Pancreas (tissue), 10 donors: ENCODE measurements around the gene CYP1B1. TPM values are rescaled to one million over a fixed set of nuclear protein-coding genes. Genes with fewer than 3 reads are reported as not detected.
"Not testable (repeated sequence)": the region's sequence is repeated elsewhere in the genome, so short reads cannot be mapped to it uniquely, and the experiment has no call there.

Experiments
- ATAC-seq, 4 donors: fragments of 200-7000 bp; cut with Tn5 transposase; one replicate each; pipeline versions ENCODE4 v1.8.0 to v1.9.1; 2020; ENCODE audit warnings: mild to moderate bottlenecking in 4 of 4, moderate library complexity in 4 of 4
- DNase-seq, 6 donors: peaks; one replicate each; pipeline ENCODE4 v3.0.0-alpha.2; 2020
- FAIRE-seq: peaks from 2 replicates; lab custom pipeline; 2012; peaks lifted over from hg19 to GRCh38; lab: Jason Lieb, UNC
- H3K27ac ChIP-seq, 4 donors: fragments of 200-600 bp; sonication (generic); 1 replicate in 3 of 4; 2 replicates in 1 of 4; pipeline versions ENCODE4 v1.5.0 to v1.8.0; 2020
- H3K27me3 ChIP-seq, 4 donors: fragments of 200-600 bp; one replicate each; pipeline ENCODE4 v1.8.0; 2021
- H3K36me3 ChIP-seq, 3 donors: fragments of 200-600 bp; sonication (generic) in 1 of 3; one replicate each; pipeline versions ENCODE4 v1.5.0 to v1.8.0; 2020 to 2021
- H3K4me1 ChIP-seq, 3 donors: fragments of 200-600 bp; one replicate each; pipeline ENCODE4 v1.8.0; 2021
- H3K4me3 ChIP-seq, 4 donors: fragments of 200-600 bp; sonication (generic) in 2 of 4; one replicate each; pipeline versions ENCODE4 v1.5.0 to v1.8.0; 2020 to 2021
- H3K9me3 ChIP-seq, 4 donors: fragments of 200-600 bp; one replicate each; pipeline ENCODE4 v1.8.0; 2021
- WGBS, 2 donors: extraction: QIAGEN DNeasy Blood & Tissue Kit; methylation state at CpG; one replicate each; pipeline ENCODE4 v1.1.7; 2013; 5-methylcytosine and 5-hydroxymethylcytosine counted together
- intact Hi-C, 3 donors: fragments of 100-400 bp; cut with DNase I; formaldehyde crosslinking; loops; one replicate each; pipeline versions ENCODE4 v1.11.1 to v1.14.2; 2022
- polyA plus RNA-seq, 2 donors: library from polyadenylated mRNA; stranded (reverse); fragments of 200-250 nt; gene quantifications; one replicate each; pipeline ENCODE4 v1.2.3, GENCODE V29; 2013
- total RNA-seq, 6 donors: library from RNA; stranded (reverse); fragmentation: NEBNext Ultra II Directional in 4 of 6; extraction: Animal tissue kit (Norgen Biotek cat#: 25700) in 4 of 6; gene quantifications; one replicate each; pipeline versions ENCODE4 v1.2.1 to v1.2.4, GENCODE V29; 2021 to 2023
- TF ChIP-seq, protein P1 (sequence below), 4 donors: fragments of 200-600 bp; sonication (generic) in 3 of 4; IDR thresholded peaks; one replicate each; pipeline versions ENCODE4 v1.5.0 to v1.8.0; 2021; ENCODE audit warnings: antibody characterized with exemption in 4 of 4
- donor health status: healthy with polysubstance abuse.
- donor health status: DM: no; HTN: no; CAD: no; lungs with moderate emphysema.
- donor health status: DM: no; HTN: no; CAD: no.
- donor health status: control.
- donor health status: control.
- donor health status: Bipolar disorder and iron deficiency.
- donor health status: DM: yes; HTN: yes; CAD: no.
- donor health status: DM: no; HTN: no; CAD: no.
- donor health status: DM: no; HTN: no; CAD: no.
- donor health status: DM: yes; HTN: yes; CAD: no.

The CYP1B1 gene
- total and polyA plus RNA-seq, 8 donors = 0.93 to 36.3 (median 3.3) TPM

DNA sequence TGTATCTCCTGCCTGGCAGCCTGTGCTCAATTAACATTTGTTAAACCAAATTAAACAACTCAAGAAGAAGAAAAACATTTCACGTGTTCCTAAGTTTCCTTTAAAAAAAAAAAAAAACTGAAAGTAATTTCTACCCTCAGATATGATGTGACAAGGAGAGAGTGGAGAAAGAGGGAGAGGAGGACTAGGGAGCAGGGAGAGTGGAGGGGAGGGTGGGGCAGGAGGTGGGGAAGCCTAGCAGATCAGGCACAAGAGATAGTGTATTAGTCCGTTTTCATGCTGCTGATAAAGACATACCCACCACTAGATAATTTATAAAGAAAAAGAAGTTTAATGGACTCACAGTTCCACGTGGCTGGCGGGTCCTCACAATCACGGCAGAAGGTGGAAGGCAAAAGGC, 46.4 kb downstream of the CYP1B1 start:
- Histone ChIP-seq H3K9me3 (no peaks in the 10 kb centered on the region), H3K27me3 (no peaks in the 10 kb centered on the region), H3K27ac (no peak overlapping the region), H3K4me1 (no peaks in the 10 kb centered on the region), H3K4me3 (no peak overlapping the region), H3K36me3 (no peaks in the 10 kb centered on the region)
- DNase-seq (no peak), FAIRE-seq (no peak), ATAC-seq (no peak)
- TF ChIP-seq, protein P1, sequence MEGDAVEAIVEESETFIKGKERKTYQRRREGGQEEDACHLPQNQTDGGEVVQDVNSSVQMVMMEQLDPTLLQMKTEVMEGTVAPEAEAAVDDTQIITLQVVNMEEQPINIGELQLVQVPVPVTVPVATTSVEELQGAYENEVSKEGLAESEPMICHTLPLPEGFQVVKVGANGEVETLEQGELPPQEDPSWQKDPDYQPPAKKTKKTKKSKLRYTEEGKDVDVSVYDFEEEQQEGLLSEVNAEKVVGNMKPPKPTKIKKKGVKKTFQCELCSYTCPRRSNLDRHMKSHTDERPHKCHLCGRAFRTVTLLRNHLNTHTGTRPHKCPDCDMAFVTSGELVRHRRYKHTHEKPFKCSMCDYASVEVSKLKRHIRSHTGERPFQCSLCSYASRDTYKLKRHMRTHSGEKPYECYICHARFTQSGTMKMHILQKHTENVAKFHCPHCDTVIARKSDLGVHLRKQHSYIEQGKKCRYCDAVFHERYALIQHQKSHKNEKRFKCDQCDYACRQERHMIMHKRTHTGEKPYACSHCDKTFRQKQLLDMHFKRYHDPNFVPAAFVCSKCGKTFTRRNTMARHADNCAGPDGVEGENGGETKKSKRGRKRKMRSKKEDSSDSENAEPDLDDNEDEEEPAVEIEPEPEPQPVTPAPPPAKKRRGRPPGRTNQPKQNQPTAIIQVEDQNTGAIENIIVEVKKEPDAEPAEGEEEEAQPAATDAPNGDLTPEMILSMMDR (IDR thresholded peaks at IDR 0.05) = no peak
- 83 to 87% methylated on average over 5 of the region's 5 CpGs for WGBS, 2 donors
- intact Hi-C loops = no loop called here

DNA sequence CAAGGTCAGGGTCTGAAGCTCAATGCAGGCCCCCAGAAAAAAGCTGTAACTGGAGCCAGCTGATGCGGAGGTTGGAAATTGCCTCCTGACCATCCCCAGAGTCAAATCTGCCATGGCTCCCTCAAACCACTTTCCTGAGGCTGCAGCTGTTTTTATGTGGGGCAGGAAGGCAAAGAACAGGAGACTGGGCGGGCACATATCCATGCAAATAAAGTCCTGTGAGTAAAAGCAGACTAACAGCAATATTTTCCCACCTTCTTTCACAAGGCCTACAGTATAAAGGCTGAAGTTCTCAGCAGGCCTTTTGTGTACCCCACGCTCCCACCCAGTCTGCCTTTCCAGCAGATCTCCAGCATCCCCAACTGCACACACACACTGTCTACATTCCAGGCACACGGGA, 47.1 kb downstream of the CYP1B1 start:
- intact Hi-C loops = no loop called here
- H3K27ac ChIP-seq = no peak overlapping the region
- no peaks in the 10 kb centered on the region for H3K4me1 ChIP-seq
- no peaks in the 10 kb centered on the region for H3K9me3 ChIP-seq
- no peak for DNase-seq
- no peaks in the 10 kb centered on the region for H3K27me3 ChIP-seq
- 86 to 98% methylated on average over 4 of the region's 4 CpGs for WGBS, 2 donors
- no peak overlapping the region for H3K4me3 ChIP-seq
- H3K36me3 ChIP-seq = no peaks in the 10 kb centered on the region
- TF ChIP-seq, protein P1 (IDR thresholded peaks at IDR 0.05) = no peak
- ATAC-seq = no peak
- FAIRE-seq = no peak

DNA sequence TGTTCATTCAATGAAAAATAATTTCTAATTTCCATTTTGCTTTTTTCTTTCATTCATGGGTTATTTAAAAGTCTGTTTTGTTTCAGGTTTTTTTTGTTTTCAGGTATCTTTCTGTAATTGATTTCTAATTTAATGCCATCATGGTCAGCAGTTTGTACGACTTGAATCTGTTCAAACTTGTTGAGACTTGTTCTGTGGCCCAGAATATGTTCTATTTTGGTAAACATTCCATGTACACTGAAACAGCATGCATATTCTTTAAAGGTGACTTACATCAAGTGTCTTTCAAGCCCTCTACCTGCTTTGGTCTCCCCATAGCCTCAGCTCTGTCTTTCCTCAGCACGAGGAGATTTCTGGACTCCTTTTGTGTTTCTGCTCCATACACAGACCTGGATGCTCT, 49.1 kb downstream of the CYP1B1 start:
- ATAC-seq (no peak), FAIRE-seq (no peak), DNase-seq (no peak)
- no peak overlapping the region for H3K4me3 ChIP-seq
- H3K27ac ChIP-seq = no peak overlapping the region
- H3K4me1 ChIP-seq = no peaks in the 10 kb centered on the region
- H3K27me3 ChIP-seq = no peaks in the 10 kb centered on the region
- intact Hi-C loops = no loop called here
- H3K9me3 ChIP-seq = no peaks in the 10 kb centered on the region
- H3K36me3 ChIP-seq = no peaks in the 10 kb centered on the region
- TF ChIP-seq, protein P1 (IDR thresholded peaks at IDR 0.05) = no peak
- WGBS, 2 donors = 61 to 68% methylated on average over 2 of the region's 2 CpGs

DNA sequence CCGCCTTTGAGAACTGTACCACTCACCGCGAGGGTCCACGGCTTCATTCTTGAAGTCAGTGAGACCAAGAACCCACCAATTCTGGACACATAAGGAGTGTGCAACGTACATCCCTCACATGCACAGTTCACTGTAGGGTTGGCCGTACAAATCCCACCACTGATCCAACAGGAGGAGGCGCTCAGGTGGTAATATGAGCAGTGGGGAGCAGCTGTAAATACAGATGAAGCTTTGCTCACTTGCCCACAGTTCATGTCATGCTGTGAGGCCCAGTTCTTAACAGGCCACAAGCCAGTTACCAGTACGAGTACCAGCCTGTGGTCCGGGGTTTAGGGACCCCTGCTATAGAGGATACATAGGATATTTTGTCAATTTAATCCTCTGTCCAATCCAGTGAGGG, 54.4 kb downstream of the CYP1B1 start:
- no peaks in the 10 kb centered on the region for H3K36me3 ChIP-seq
- intact Hi-C loops = no loop called here
- H3K4me1 ChIP-seq = no peaks in the 10 kb centered on the region
- 87 to 92% methylated on average over 9 of the region's 9 CpGs for WGBS, 2 donors
- ATAC-seq (no peak), DNase-seq (no peak), FAIRE-seq (no peak)
- H3K27ac ChIP-seq = no peak overlapping the region
- H3K27me3 ChIP-seq = no peaks in the 10 kb centered on the region
- no peak overlapping the region for H3K4me3 ChIP-seq
- TF ChIP-seq, protein P1 (IDR thresholded peaks at IDR 0.05) = no peak
- no peaks in the 10 kb centered on the region for H3K9me3 ChIP-seq

DNA sequence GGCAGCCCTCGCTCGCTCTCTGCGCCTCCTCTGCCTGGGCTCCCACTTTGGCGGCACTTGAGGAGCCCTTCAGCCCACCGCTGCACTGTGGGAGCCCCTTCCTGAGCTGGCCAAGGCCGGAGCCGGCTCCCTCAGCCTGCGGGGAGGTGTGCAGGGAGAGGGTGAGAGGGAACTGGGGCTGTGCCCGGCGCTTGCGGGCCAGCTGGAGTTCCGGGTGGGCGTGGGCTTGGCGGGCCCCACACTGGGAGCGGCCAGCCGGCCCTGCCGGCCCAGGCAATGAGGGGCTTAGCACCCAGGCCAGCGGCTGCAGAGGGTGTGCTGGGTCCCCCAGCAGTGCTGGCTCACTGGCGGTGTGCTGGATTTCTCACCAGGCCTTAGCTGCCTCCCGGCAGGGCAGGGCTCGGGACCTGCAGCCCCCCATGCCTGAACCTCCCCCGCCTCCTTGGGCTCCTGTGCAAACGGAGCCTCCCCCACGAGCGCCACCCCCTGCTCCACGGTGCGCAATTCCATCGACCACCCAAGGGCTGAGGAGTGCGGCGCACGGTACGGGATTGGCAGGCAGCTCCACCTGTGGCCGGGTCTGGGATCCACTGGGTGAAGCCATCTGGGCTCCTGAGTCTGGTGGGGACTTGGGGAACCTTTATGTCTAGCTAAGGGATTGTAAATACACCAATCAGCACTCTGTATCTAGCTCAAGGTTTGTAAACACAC, 55.4 kb downstream of the CYP1B1 start:
- H3K36me3 ChIP-seq, H3K27me3 ChIP-seq, H3K27ac ChIP-seq, ATAC-seq, H3K4me3 ChIP-seq, FAIRE-seq, H3K4me1 ChIP-seq, intact Hi-C loops, H3K9me3 ChIP-seq: not testable (repeated sequence)
- 96 to 97% methylated on average over 32 to 33 of the region's 33 CpGs for WGBS, 2 donors
- DNase-seq = peak in 2 of 6 donors; percentile 19 to 57
